22Rv1 (cell line): Measurements from ENCODE around the gene TGFBI.
A peak's percentile ranks its signal among the peaks of the same experiment; 100 is the strongest.

Experiments used
- H3K27ac ChIP-seq: fragments of 450-650 bp; 2 replicates; pipeline ENCODE4 v1.5.1; 2017
- CTCF ChIP-seq: fragments of 450-650 bp; IDR thresholded peaks from 2 replicates; pipeline ENCODE4 v1.5.1; 2017; ENCODE audit warnings: mild to moderate bottlenecking
- ZFX ChIP-seq: fragments of 450-650 bp; IDR thresholded peaks from 2 replicates; pipeline ENCODE4 v1.6.1; 2017; ENCODE audit warnings: antibody characterized with exemption, borderline replicate concordance

TGFBI gene

GRCh38 chr5:136028782-136029742, at the start of gene TGFBI:
TSS of gene TGFBI (plus strand) at chr5:136028988. CDS start at chr5:136029056, 68 bp downstream.
- TF ChIP-seq CTCF (peak; percentile 58), ZFX (no peak)
- no peak within 1 kb of the TSS for H3K27ac ChIP-seq

- H3K27ac ChIP-seq, result no peak overlapping the region
- TF ChIP-seq ZFX, result no peak
Observed at GRCh38 chr5:135978993-135979392, 49.8 kb upstream of the TGFBI start.

- no peak for TF ChIP-seq CTCF
- TF ChIP-seq ZFX, result no peak
- H3K27ac ChIP-seq, result no peak overlapping the region
Observed at GRCh38 chr5:135979510-135979909, 49.3 kb upstream of the TGFBI start.

- TF ChIP-seq ZFX (no peak), CTCF (no peak)
- H3K27ac ChIP-seq, result no peak overlapping the region
Observed at GRCh38 chr5:135980620-135981019, 48.2 kb upstream of the TGFBI start.

GRCh38 chr5:135985951-135986350, 42.8 kb upstream of the TGFBI start:
- no peak overlapping the region for H3K27ac ChIP-seq
- no peak for TF ChIP-seq CTCF
- no peak for TF ChIP-seq ZFX

- TF ChIP-seq CTCF (no peak), ZFX (no peak)
- H3K27ac ChIP-seq, result no peak overlapping the region
Observed at GRCh38 chr5:135986401-135986800, 42.4 kb upstream of the TGFBI start.

- H3K27ac ChIP-seq, result no peak overlapping the region
- TF ChIP-seq ZFX (no peak), CTCF (no peak)
Observed at GRCh38 chr5:135986891-135987401, 41.8 kb upstream of the TGFBI start.
